Astrocyte (in vitro differentiated cells and primary cell): Measurements from ENCODE around the gene TMEM175.

ENCODE experiments used
- CTCF ChIP-seq: IDR thresholded peaks from 2 replicates; pipeline ENCODE4 v1.5.1; 2011; ENCODE audit warnings: low read depth, mild to moderate bottlenecking, inconsistent platforms, low read length, moderate library complexity; ENCODE audit not compliant: insufficient read depth
- EZH2 ChIP-seq: IDR thresholded peaks from 2 replicates; pipeline ENCODE4 v1.6.1; 2012; ENCODE audit warnings: mild to moderate bottlenecking, low read length, inconsistent platforms; ENCODE audit not compliant: insufficient read depth

- TF ChIP-seq CTCF (no peak), EZH2 (no peak)
These were observed 44.2 kb upstream of the TMEM175 start for GRCh38 chr4:888029-888428.
